ENCODE results near the gene RTKN2.
"Not testable (repeated sequence)": the region's sequence is repeated elsewhere in the genome, so short reads cannot be mapped to it uniquely, and the experiment has no call there.

RTKN2 gene

DNA sequence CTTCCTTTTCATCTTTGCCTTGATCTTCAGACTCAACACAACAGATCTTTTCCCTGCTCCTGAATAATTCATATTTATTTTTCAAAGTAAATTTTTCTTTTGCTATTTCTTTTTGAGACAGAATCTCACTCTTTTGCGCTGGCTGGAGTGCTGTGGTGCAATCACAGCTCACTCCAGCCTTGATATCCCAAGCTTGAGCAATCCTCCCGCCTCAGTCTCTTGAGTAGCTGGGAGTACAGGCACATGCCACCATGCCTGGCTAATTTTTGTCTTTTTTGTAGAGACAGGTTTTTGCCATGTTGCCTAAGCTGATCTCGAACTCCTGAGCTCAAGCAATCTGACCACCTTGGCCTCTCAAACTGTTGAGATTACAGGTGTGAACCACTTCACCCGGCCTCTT lies 9.2 kb downstream of the RTKN2 start:
- no peak for DNase-seq (ENCODE audit: low spot score)

- DNase-seq (ENCODE audit: low spot score): no peak
These were observed 9.7 kb downstream of the RTKN2 start for GRCh38 chr10:62258926-62259325.

GRCh38 chr10:62253704-62254103 lies 14.9 kb downstream of the RTKN2 start:
- no peak for DNase-seq (ENCODE audit: low spot score)

GRCh38 chr10:62252051-62252450 lies 16.6 kb downstream of the RTKN2 start:
- no peak for DNase-seq (ENCODE audit: low spot score)

DNA sequence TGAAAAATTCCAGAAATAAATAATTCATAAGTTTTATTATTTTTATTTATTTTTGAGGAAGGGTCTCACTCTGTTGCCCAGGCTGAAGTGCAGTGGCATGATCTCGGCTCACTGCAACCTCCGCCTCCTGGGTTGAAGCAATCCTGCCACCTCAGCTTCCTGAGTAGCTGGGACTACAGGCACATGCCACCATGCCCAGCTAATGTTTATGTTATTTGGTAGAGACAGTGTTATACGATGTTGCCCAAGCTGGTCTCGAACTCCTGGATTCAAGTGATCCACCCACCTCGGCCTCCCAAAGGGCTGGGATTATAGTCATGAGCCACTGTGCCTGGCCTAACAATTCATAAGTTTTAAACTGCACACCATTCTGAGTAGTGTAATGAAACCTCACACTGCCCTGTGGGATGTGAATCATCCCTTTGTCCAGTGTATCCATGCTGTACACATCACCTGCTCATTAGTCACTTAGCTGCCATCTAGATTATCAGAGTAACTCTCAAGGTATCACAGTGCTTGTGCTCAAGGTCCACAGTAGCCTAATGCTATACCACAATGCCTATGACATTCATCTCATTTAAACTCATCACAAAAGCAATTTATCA lies 17.9 kb downstream of the RTKN2 start:
- DNase-seq (ENCODE audit: low spot score): no peak

GRCh38 chr10:62249957-62250356 lies 18.7 kb downstream of the RTKN2 start:
- DNase-seq (ENCODE audit: low spot score): no peak

DNA sequence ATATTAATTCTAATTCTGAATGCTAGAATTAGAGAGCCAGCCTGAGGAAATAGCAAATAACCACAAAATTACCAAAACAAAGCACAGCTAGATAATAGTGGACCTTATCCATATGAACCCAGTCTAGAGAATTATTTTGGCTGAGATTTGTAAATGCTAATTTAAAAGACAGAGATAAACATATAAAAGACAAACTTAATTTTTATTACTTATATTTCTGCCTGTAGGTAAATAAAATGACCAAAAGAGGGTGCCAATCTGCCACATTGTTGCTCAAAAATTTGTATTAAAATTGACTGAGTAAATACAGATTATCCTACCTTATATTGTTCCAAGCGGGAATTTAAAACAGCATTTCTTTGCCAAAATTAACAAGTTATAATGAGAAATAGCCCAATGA lies 20.2 kb downstream of the RTKN2 start:
- DNase-seq (ENCODE audit: low spot score): no peak

DNA sequence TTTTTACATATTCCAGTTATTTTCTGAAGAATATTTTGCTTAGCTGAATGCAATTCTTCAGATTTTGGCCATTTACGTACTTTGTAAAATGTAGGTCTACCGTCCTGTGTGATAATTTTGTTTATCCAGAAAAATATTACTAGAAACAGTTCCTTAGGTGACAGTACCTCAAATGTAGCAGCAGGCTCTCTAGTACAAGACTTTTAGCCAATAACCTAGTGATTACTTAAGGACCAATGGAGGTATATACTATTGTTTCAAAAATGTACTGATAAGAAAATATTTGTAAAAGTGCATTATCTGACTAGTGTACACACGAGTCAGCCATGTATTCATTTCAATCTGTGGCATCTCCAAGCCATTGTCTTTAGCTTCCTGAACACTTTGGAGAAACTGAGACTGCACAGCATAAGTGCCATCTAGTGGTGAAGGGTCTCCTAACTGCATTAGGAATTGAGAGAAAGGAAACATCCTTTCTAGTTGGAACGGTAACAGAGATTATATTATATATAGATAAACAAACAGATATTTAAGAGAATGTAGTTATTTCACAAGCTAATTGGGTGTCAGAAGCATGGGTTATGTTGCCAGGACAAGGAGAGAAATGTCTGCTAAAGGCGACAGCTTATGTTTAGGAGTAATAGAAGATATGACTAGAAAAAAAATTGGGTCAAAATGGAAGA lies 23.7 kb downstream of the RTKN2 start:
- peak; percentile 81 for DNase-seq (ENCODE audit: low spot score)

DNA sequence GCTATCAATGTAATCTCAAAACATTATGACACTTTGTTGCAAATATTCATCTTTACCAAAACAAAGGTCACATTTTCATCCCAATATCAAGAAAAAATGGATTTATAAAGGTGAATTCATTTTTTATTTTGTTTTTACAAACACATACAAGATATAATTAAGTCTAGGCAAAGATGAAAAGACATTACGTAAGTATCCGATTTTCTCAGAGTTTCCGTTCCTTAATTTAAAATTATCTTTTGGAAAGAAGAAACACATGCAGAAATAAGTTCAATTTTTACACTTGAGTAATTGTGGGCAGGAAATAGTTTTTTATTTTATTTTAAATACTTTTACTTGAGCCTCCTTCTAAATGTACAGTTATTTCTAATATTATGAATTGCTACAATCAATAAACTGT lies 24.6 kb downstream of the RTKN2 start:
- DNase-seq (ENCODE audit: low spot score): no peak

DNA sequence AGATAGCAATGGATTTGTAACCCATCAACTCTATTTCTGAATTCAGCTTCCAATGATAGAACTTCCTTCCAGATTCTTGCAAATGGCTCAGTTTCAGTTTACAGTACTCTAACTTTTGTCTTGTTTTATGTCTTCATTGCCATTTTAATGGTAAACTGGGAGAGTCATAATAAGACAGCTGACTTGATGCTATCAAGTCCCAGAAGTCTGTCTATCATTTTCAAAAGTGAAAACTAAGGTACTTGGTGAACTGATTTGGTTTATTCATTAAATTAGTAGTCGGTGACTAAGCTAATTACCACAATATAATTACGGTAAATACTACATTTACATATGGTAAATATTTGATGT lies 25.0 kb downstream of the RTKN2 start:
- DNase-seq (ENCODE audit: low spot score): no peak

- not testable (repeated sequence) for DNase-seq (ENCODE audit: low spot score)
These were observed 25.5 kb downstream of the RTKN2 start for GRCh38 chr10:62242965-62243646.

DNA sequence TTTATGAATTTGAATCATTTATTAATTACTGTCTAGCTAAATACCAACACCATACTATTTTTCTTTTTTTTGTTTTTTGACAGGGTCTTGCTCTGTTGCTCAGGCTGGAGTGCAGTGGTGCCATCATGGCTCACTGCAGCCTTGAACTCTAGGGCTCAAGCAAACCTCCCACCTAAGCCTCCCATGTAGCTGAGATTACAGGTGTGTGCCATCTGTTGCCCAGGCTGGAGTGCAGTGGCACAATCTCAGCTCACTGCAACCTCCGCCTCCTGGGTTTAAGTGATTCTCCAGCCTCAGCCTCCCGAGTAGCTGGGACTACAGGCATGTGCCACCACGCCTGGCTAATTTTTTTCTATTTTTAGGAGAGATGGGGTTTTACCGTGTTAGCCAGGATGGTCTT lies 27.1 kb downstream of the RTKN2 start:
- DNase-seq (ENCODE audit: low spot score): not testable (repeated sequence)

DNA sequence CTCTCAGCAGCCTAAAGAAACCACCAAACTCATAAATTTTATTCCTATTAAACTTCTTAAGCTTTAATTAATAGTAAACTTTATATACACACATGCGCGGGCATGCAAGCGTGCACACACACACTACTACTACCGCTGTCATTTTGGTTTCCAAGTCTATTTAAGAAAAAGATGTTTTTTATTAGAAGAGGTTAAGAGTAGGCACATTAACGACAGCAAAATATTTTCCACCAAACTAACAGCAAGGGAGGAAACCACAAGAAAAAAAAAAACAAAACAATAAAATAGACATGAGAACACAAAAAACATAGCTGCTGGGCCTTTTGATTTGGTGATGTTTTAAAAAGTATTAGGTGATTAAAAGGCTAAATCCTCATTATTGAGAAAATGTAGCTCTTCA lies 28.6 kb downstream of the RTKN2 start:
- peak; percentile 17 for DNase-seq (ENCODE audit: low spot score)

GRCh38 chr10:62238880-62239279 lies 29.8 kb downstream of the RTKN2 start:
- DNase-seq (ENCODE audit: low spot score): no peak

DNA sequence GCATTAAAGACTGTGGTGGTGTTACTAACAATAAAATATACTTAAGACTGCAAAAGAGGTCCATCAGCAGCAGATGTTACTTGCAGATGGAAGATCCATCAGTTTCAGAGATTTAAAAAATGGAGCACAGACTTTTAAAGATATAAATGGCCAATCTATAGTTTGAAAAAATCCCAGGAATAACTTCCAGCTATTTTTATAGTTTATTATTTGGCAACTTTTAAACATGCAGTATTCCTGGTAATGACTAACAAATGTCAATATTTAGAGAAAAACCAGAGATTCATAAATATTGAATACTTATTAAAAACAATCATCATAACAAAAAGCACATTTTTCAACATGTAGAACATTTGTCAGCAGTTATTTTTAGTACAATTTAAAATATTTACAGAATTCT lies 30.7 kb downstream of the RTKN2 start:
- DNase-seq (ENCODE audit: low spot score): no peak

GRCh38 chr10:62237506-62237905 lies 31.1 kb downstream of the RTKN2 start:
- no peak for DNase-seq (ENCODE audit: low spot score)

DNA sequence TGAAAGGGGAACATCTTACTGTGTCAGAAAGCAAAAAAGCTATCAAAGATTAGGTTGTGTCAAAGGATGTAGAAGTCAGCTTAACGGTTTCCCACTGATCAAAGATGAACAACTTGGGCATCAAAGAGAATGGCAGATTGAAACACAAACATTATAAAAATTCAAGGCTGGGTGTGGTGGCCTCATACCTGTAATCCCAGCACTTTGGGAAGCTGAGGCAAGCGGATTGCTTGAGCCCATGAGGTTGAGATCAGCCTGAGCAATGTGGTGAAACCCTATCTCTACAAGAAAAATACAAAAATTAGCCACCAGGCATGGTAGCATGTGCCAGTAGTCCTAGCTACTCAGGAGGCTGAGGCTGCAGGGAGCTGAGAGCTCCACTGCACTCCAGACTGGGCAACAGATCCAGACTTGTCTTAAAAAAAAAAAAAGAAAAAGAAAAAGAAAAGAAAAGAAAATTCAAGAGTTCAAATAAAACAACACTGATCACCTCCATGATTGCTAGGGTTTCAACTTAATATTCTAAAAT lies 34.5 kb downstream of the RTKN2 start:
- DNase-seq (ENCODE audit: low spot score): no peak

- DNase-seq (ENCODE audit: low spot score): no peak
These were observed 35.1 kb downstream of the RTKN2 start for GRCh38 chr10:62233356-62234076.

GRCh38 chr10:62231805-62232204 lies 36.8 kb downstream of the RTKN2 start:
- no peak for DNase-seq (ENCODE audit: low spot score)

GRCh38 chr10:62231371-62231770 lies 37.3 kb downstream of the RTKN2 start:
- no peak for DNase-seq (ENCODE audit: low spot score)

DNA sequence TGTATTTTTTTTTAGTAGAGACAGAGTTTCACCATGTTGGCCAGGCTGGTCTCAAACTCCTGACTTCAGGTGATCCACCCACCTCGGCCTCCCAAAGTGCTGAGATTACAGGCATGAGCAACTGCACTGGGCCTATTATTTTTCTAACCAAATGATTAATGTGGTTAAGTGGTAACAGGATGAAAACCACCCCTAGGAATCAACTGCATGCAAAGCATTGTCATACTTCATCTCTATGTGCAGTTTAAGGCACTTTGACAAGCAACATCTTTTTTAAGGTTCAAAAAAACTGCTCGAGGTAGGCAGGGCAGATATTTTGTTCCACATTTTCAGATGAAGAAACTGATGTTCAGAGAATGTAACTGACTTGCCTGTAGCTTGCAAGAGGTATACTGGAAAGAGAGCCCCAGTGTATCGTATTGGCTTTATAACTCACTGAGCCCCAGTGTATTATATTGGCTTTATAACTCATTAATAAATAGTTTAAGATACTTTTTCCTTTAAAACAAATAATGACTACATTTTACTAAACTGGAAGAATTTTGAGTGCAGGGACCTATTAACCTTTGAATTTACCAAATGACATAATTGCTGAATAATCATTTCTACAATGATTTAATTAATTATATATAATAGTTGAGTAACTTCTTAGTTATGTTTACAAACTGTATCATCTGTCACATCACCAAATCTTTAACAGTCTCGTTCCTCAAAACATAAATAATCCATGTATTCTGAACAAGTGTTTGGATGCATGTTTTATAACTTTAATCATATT lies 38.1 kb downstream of the RTKN2 start:
- DNase-seq (ENCODE audit: low spot score): peak; percentile 24

DNA sequence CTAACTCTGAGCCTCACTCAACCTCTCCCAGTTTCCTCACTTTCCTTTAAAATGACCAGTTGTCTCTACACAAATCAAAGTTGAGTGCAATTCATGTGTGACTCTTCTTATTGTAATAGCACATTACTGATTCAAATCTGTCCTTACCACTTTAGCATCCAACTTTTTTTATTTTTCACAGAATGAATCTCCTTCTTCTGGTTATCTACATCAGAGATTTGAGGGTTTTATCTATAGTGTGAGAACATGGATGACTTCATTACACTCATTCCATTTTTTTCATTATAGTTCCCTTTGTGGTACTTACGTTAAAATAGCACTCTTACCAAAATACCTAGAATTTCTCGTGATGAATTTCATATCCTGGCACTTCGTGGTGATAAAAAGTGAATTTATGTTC lies 43.3 kb downstream of the RTKN2 start:
- DNase-seq (ENCODE audit: low spot score): no peak
